ENCODE measurements around the gene DDR2.
"Not testable (repeated sequence)": the region's sequence is repeated elsewhere in the genome, so short reads cannot be mapped to it uniquely, and the experiment has no call there.

DNA sequence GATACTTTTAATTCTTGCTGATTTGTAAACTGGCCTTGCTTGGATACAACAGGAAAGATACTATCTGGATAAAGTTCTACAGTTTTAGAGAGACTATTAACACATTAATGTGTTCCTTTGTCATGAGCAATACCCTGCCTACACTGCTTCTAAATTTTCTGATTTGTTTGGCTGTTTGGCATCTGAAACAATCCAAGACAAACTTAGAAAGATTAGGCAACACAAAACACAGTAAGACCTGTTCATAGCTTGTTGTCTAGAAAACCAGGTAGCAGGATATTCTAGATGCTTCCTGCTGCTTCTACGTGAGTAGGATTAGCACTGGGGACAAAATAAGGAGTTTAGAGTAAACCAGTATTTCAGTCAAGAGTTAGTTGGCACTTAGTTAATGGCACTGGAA is 152.7 kb downstream of the DDR2 start:
- TF ChIP-seq, protein P1, sequence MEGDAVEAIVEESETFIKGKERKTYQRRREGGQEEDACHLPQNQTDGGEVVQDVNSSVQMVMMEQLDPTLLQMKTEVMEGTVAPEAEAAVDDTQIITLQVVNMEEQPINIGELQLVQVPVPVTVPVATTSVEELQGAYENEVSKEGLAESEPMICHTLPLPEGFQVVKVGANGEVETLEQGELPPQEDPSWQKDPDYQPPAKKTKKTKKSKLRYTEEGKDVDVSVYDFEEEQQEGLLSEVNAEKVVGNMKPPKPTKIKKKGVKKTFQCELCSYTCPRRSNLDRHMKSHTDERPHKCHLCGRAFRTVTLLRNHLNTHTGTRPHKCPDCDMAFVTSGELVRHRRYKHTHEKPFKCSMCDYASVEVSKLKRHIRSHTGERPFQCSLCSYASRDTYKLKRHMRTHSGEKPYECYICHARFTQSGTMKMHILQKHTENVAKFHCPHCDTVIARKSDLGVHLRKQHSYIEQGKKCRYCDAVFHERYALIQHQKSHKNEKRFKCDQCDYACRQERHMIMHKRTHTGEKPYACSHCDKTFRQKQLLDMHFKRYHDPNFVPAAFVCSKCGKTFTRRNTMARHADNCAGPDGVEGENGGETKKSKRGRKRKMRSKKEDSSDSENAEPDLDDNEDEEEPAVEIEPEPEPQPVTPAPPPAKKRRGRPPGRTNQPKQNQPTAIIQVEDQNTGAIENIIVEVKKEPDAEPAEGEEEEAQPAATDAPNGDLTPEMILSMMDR (IDR thresholded peaks at IDR 0.05; ENCODE audit: borderline replicate concordance, extremely low read depth, low read length, poor library complexity, severe bottlenecking), result not testable (repeated sequence)
- not testable (repeated sequence) for TF ChIP-seq EZH2 (IDR thresholded peaks at IDR 0.05; ENCODE audit: borderline replicate concordance, low read depth, low read length, severe bottlenecking)

Measured in DND-41 (cell line).